Hepatocyte (in vitro differentiated cells): ENCODE results near the gene SLC35A4.

Source experiments
- CTCF ChIP-seq: fragments of 200-600 bp; sonication (generic); IDR thresholded peaks from 2 replicates; pipeline ENCODE4 v1.5.1; 2016; ENCODE audit warnings: antibody characterized with exemption, mild to moderate bottlenecking; ENCODE audit not compliant: poor library complexity
- EZH2 ChIP-seq: fragments of 200-600 bp; sonication (generic); IDR thresholded peaks from 2 replicates; pipeline ENCODE4 v1.6.1; 2016; ENCODE audit warnings: antibody characterized with exemption, mild to moderate bottlenecking, borderline replicate concordance
- EZH2phosphoT487 ChIP-seq: fragments of 200-600 bp; sonication (generic); IDR thresholded peaks from one replicate; pipeline ENCODE4 v1.6.1; 2018; ENCODE audit warnings: antibody characterized with exemption, mild to moderate bottlenecking, low read depth, moderate library complexity; ENCODE audit not compliant: unreplicated experiment, severe bottlenecking

GRCh38 chr5:140549237-140550144, 15.1 kb upstream of the SLC35A4 start:
- no peak for TF ChIP-seq CTCF
- no peak for TF ChIP-seq EZH2
- no peak for TF ChIP-seq EZH2phosphoT487
